SK-N-MC (cell line): Measurements from ENCODE around the gene TCF19.

Experiments
- EZH2 ChIP-seq: fragments of 200-600 bp; sonication (generic); IDR thresholded peaks from one replicate; pipeline ENCODE4 v1.6.1; 2017; ENCODE audit warnings: antibody characterized with exemption
- FOXP2 ChIP-seq: optimal IDR thresholded peaks from 2 replicates; pipeline ENCODE3; 2011; ENCODE audit warnings: mild to moderate bottlenecking, moderate library complexity; ENCODE audit not compliant: insufficient read depth; ENCODE audit errors: extremely low read length, control extremely low read depth
- POLR2AphosphoS5 ChIP-seq: IDR thresholded peaks from 2 replicates; pipeline ENCODE4 v1.6.1; 2012; ENCODE audit warnings: mild to moderate bottlenecking, low read depth, low read length, borderline replicate concordance

GRCh38 chr6:31145386-31145785, 13.0 kb upstream of the TCF19 start:
- TF ChIP-seq EZH2 (no peak), POLR2AphosphoS5 (no peak), FOXP2 (no peak)
